GM18508 (cell line): ENCODE data around the gene PCDHB12.
"Not testable (repeated sequence)": the region's sequence is repeated elsewhere in the genome, so short reads cannot be mapped to it uniquely, and the experiment has no call there.

Source experiments
- ATAC-seq: cut with Tn5 transposase; IDR thresholded peaks from one replicate; pipeline ENCODE4 v1.9.1; 2021; ENCODE audit warnings: moderate number of reproducible peaks; ENCODE audit not compliant: insufficient read depth, unreplicated experiment

The PCDHB12 gene

DNA sequence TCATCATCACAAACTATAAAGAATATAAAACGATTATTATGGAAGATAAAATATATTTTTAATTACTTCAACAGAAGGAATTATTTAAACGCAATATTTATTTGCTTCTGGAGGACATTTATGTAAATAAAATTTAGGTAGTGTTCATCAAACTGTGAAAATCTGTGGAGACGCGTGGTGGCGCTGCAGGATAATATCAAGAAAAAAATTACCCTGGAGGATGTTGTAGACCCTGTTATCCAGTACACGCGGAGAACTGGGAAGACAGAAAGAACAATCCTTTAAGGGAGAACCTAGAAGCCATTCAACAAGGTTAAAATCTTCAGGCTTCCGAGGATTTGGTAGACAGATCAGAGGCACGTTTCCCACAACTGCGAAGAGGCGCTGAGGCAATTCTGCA is at the start of gene PCDHB12:
TSS of gene PCDHB12 (plus strand) at position 242 of the 400 bp plus-strand sequence. CDS start 189 bp downstream, outside the sequence.
- ATAC-seq = no peak

DNA sequence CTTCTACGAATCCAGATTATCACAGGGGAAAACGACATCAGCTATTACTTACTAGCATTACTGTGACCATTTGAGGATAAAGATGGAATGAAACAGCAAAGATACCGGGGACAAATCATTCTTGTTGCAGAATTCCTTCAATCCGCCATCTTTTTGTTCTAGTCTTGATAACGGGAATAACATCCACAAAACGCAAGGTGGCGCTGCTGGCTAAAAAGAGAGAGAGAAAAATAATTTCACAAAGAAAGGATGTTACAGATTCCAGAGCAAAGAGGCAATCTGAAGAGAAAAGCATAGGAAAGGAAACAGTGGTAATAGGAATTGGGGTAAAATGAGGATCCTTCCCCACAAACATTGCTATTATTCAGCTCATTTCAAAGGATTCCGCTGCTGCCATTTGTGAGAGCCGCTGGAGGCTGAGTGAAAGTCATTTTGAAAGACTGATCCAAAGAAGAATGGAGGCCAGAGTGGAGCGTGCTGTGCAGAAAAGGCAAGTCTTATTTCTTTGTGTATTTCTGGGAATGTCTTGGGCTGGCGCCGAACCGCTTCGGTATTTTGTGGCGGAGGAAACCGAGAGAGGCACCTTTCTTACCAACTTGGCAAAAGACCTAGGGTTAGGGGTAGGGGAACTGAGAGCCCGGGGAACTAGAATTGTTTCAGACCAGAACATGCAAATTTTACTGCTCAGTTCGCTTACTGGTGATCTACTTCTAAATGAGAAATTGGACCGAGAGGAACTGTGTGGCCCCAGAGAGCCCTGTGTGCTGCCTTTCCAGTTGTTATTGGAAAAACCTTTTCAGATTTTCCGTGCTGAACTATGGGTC is 35.9 kb upstream of the PCDHB12 start, which contains the start of gene PCDHB7:
TSS of gene PCDHB7 (plus strand) at position 264 of the 824 bp plus-strand sequence. CDS start at position 456, 192 bp downstream.
- no peak for ATAC-seq

DNA sequence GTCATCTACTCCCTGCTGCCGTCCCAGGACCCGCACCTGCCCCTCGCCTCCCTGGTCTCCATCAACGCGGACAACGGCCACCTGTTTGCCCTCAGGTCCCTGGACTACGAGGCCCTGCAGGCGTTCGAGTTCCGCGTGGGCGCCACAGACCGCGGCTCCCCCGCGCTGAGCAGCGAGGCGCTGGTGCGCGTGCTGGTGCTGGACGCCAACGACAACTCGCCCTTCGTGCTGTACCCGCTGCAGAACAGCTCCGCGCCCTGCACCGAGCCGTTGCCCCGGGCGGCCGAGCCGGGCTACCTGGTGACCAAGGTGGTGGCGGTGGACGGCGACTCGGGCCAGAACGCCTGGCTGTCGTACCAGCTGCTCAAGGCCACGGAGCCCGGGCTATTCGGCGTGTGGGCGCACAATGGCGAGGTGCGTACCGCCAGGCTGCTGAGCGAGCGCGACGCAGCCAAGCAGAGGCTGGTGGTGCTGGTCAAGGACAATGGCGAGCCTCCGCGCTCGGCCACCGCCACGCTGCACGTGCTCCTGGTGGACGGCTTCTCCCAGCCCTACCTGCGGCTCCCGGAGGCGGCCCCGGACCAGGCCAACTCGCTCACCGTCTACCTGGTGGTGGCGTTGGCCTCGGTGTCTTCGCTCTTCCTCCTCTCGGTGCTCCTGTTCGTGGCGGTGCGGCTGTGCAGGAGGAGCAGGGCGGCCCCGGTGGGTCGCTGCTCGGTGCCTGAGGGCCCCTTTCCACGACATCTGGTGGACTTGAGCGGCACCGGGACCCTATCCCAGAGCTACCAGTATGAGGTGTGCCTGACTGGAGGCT is 34.0 kb upstream of the PCDHB12 start:
- ATAC-seq = not testable (repeated sequence)

DNA sequence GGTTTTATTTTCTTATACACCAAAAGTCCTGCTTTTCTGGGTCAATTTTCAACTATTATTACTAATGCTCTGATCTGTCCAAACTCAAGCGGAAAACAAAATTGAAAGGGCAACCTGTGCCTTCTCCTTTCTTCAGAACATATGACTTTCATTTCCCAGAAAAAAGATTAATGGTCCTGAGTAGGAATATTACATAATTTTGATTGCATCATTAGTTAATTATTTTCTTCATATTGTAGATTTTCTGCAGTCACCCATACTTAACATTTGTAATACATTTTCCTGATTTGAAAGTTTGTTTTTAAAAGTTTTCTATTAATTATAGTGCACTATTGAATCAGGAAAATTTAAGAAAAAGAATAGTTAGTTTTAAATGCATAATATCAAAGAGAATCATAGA is 32.6 kb upstream of the PCDHB12 start:
- ATAC-seq = no peak

DNA sequence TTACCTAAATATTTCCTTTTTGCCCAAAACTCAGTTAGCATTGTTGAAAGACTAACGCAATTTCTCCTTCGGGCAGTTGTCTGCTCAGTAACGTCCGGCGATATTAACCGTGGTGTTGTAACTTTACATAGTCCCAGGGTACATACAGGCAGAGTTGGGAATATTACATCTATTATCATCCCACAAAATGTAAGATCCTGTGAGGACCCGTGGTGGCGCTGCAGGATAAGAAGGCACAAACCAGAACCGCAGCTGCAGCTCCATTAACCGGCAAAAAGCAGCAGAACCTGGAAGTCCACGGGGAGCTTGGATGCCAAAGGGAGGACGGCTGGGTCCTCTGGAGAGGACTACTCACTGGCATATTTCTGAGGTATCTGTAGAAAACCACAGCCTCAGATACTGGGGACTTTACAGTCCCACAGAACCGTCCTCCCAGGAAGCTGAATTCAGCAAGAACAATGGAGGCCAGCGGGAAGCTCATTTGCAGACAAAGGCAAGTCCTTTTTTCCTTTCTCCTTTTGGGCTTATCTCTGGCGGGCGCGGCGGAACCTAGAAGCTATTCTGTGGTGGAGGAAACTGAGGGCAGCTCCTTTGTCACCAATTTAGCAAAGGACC is 30.8 kb upstream of the PCDHB12 start, which contains the start of gene PCDHB8:
TSS of gene PCDHB8 (plus strand) at position 214 of the 615 bp plus-strand sequence. CDS start at position 459, 245 bp downstream.
- ATAC-seq = not testable (repeated sequence)

DNA sequence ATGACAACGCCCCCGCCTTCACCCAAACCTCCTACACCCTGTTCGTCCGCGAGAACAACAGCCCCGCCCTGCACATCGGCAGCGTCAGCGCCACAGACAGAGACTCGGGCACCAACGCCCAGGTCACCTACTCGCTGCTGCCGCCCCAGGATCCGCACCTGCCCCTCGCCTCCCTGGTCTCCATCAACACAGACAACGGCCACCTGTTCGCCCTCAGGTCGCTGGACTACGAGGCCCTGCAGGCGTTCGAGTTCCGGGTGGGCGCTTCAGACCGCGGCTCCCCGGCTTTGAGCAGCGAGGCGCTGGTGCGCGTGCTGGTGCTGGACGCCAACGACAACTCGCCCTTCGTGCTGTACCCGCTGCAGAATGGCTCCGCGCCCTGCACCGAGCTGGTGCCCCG is 29.1 kb upstream of the PCDHB12 start:
- not testable (repeated sequence) for ATAC-seq

DNA sequence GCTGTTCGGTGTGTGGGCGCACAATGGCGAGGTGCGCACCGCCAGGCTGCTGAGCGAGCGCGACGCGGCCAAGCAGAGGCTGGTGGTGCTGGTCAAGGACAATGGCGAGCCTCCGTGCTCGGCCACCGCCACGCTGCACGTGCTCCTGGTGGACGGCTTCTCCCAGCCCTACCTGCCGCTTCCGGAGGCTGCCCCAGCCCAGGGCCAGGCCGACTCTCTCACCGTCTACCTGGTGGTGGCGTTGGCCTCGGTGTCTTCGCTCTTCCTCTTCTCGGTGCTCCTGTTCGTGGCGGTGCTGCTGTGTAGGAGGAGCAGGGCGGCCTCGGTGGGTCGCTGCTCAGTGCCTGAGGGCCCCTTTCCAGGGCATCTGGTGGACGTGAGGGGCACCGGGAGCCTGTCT is 28.6 kb upstream of the PCDHB12 start:
- ATAC-seq = not testable (repeated sequence)

DNA sequence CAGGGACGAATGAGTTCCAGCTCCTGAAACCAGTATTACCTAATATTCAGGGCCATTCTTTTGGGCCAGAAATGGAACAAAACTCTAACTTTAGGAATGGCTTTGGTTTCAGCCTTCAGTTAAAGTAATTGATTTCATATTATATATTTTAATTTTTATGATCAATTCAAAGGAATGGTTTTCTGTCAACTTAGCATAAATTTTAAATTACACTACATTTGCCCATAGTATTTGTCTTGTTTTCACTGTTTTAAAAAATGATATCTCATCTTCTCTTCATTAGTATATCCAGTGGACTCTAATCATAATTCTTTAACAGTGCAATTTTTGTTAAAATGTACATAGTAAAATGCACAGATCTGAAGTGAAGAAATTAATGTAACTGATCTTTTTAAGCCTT is 28.2 kb upstream of the PCDHB12 start:
- ATAC-seq = no peak

DNA sequence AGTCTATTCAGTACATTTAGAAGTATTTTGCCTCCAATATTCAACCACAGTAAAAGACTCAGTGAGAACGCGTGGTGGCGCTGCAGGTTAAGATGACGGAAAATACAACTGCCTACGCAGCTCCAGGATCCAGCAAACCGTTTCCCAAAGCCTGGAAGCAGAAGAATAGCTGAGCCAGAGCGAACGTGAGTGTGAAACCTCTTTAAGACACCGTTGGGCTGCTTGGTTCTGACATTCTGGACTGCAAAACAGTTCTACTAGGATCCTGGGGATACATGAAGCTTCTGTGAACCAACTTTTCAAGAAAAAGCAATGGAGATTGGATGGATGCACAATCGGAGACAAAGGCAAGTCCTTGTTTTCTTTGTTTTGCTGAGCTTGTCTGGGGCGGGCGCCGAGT is 26.3 kb upstream of the PCDHB12 start, which contains the start of gene PCDHB16:
TSS of gene PCDHB16 (plus strand) at position 140 of the 400 bp plus-strand sequence. CDS start at position 313, 173 bp downstream.
- ATAC-seq = no peak

DNA sequence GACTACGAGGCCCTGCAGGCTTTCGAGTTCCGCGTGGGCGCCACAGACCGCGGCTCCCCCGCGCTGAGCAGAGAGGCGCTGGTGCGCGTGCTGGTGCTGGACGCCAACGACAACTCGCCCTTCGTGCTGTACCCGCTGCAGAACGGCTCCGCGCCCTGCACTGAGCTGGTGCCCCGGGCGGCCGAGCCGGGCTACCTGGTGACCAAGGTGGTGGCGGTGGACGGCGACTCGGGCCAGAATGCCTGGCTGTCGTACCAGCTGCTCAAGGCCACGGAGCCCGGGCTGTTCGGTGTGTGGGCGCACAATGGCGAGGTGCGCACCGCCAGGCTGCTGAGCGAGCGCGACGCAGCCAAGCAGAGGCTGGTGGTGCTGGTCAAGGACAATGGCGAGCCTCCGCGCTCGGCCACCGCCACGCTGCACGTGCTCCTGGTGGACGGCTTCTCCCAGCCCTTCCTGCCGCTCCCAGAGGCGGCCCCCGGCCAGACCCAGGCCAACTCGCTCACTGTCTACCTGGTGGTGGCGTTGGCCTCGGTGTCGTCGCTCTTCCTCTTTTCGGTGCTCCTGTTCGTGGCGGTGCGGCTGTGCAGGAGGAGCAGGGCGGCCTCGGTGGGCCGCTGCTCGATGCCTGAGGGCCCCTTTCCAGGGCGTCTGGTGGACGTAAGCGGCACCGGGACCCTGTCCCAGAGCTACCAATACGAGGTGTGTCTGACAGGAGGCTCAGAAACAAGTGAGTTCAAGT is 24.2 kb upstream of the PCDHB12 start:
- ATAC-seq = not testable (repeated sequence)

DNA sequence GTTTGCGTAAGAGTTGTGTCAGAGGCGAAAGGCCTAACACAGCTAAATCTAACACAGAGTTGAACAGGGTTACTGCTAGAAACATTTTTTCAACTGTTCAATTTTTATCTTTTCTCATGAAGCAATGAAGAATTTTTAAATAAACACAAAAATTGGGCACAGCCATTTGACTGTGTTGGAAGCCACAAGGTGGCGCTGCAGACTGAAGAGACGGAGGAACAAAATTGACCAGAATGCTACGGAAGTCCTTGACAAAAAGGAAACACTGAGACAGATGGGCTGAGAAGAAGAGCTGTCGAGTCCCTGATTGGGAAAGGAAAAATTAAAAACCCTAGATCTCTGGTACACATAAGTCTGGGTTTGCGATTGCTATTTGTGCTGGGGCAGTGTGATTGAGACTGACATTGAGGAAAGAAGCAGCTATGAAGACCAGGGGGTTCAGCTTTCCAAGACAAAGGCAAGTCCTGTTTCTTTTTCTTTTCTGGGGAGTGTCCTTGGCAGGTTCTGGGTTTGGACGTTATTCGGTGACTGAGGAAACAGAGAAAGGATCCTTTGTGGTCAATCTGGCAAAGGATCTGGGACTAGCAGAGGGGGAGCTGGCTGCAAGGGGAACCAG is 21.5 kb upstream of the PCDHB12 start, which contains the start of gene PCDHB9:
TSS of gene PCDHB9 (plus strand) at position 265 of the 616 bp plus-strand sequence. CDS start at position 423, 158 bp downstream.
- no peak for ATAC-seq

DNA sequence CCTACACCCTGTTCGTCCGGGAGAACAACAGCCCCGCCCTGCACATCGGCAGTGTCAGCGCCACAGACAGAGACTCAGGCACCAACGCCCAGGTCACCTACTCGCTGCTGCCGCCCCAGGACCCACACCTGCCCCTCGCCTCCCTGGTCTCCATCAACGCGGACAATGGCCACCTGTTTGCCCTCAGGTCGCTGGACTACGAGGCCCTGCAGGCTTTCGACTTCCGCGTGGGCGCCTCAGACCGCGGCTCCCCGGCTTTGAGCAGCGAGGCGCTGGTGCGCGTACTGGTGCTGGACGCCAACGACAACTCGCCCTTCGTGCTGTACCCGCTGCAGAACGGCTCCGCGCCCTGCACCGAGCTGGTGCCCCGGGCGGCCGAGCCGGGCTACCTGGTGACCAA is 19.8 kb upstream of the PCDHB12 start:
- not testable (repeated sequence) for ATAC-seq

DNA sequence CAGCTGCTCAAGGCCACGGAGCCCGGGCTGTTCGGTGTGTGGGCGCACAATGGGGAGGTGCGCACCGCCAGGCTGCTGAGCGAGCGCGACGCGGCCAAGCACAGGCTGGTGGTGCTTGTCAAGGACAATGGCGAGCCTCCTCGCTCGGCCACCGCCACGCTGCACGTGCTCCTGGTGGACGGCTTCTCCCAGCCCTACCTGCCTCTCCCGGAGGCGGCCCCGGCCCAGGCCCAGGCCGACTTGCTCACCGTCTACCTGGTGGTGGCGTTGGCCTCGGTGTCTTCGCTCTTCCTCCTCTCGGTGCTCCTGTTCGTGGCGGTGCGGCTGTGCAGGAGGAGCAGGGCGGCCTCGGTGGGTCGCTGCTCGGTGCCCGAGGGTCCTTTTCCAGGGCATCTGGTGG is 19.4 kb upstream of the PCDHB12 start:
- not testable (repeated sequence) for ATAC-seq

DNA sequence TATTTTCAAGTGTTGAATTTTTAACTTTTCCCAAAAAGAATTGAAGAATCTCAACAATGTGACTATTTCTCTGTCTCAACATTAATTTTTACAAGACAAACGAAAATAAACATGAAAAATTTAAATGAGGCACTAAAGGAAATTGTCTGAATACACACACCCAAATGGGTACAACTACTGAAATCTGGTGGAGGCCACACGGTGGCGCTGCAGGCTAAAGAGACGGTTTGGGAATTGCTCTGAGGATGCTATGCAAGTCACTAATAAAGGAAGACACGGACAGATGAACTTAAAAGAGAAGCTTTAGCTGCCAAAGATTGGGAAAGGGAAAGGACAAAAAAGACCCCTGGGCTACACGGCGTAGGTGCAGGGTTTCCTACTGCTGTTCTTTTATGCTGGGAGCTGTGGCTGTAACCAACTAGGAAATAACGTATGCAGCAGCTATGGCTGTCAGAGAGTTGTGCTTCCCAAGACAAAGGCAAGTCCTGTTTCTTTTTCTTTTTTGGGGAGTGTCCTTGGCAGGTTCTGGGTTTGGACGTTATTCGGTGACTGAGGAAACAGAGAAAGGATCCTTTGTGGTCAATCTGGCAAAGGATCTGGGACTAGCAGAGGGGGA is 16.3 kb upstream of the PCDHB12 start, which contains the start of gene PCDHB10:
TSS of gene PCDHB10 (plus strand) at position 244 of the 616 bp plus-strand sequence. CDS start at position 444, 200 bp downstream.
- ATAC-seq = no peak

DNA sequence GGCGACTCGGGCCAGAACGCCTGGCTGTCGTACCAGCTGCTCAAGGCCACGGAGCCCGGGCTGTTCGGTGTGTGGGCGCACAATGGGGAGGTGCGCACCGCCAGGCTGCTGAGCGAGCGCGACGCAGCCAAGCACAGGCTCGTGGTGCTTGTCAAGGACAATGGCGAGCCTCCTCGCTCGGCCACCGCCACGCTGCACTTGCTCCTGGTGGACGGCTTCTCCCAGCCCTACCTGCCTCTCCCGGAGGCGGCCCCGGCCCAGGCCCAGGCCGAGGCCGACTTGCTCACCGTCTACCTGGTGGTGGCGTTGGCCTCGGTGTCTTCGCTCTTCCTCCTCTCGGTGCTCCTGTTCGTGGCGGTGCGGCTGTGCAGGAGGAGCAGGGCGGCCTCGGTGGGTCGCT is 14.2 kb upstream of the PCDHB12 start:
- not testable (repeated sequence) for ATAC-seq

DNA sequence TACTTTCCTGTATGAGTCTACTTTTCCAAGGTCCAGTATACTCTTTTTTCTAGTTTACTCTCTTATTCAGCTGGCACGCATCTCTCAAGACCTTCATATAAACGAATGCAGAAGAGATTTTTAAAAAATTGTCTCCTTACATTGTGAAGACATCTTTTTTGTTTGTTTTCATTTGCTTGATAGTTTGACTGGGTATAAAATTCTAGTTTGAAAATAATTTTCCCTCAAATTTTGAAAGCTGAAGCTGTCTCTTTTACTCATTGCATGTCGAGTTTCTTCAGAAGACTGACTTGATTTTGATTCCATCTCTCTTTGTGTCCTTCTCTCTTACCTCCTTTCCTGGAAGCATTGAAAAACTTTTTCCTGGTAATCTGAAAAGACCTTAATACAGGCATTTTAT is 12.2 kb upstream of the PCDHB12 start:
- no peak for ATAC-seq

DNA sequence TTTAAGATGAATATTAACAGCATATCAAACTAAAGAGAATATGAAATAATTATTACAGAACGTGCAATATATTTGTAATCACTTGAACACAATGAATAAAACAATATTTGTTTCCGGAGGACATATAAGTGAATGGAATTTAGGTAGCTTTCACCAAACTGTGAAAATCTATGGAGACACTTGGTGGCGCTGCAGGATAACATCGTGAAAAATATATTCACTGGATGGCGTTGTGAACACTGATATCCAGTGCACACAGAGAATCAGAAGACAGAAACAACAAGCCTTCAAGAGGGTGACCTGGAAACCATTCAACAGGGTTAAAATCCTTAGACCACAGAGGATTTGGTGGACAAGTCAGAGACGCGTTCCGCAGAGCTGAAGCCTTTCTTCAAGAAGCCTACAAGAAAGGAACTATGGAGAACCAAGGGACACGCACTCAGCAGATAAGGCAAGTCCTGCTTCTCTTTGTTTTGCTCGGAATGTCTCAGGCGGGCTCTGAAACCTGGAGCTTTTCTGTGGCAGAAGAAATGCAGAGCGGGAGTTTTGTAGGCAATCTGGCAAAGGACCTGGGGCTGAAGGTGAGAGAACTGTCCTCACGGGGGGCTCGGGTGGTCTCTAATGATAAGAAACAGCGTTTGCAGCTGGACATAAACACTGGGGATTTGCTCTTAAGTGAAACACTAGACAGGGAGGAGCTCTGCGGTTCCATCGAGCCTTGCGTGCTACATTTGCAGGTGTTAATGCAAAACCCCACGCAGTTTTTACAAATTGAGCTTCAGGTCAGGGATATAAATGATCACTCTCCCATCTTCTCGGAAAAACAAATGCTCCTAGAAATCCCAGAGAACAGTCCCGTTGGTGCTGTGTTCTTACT is 8.9 kb upstream of the PCDHB12 start, which contains the start of gene PCDHB11:
TSS of gene PCDHB11 (plus strand) at position 269 of the 877 bp plus-strand sequence. CDS start at position 417, 148 bp downstream.
- ATAC-seq = no peak
